NOMO-1 treated with DMSO at 0.1 percent for 48 hours (cell line): Measurements from ENCODE around the gene RNF169.
"Not testable (repeated sequence)": the region's sequence is repeated elsewhere in the genome, so short reads cannot be mapped to it uniquely, and the experiment has no call there.

Source experiments
- DNase-seq: peaks from one replicate; lab custom pipeline; 2025; ENCODE audit not compliant: unreplicated experiment; lab: John Stamatoyannopoulos, UW

RNF169 gene

GRCh38 chr11:74766905-74767304 is 18.3 kb downstream of the RNF169 start:
- DNase-seq = no peak

GRCh38 chr11:74768172-74768651 is 19.6 kb downstream of the RNF169 start:
- not testable (repeated sequence) for DNase-seq

- no peak for DNase-seq
Measured at GRCh38 chr11:74769055-74769707, 20.5 kb downstream of the RNF169 start.

GRCh38 chr11:74770456-74770855 is 21.8 kb downstream of the RNF169 start:
- no peak for DNase-seq

GRCh38 chr11:74771139-74771538 is 22.5 kb downstream of the RNF169 start:
- DNase-seq = no peak

GRCh38 chr11:74773476-74773875 is 24.8 kb downstream of the RNF169 start:
- DNase-seq = no peak

- DNase-seq = no peak
Measured at GRCh38 chr11:74775762-74776161, 27.1 kb downstream of the RNF169 start.

GRCh38 chr11:74776546-74776945 is 27.9 kb downstream of the RNF169 start:
- no peak for DNase-seq

- DNase-seq = no peak
Measured at GRCh38 chr11:74777038-74777437, 28.4 kb downstream of the RNF169 start.

- DNase-seq = no peak
Measured at GRCh38 chr11:74777877-74778276, 29.2 kb downstream of the RNF169 start.

GRCh38 chr11:74778581-74778980 is 29.9 kb downstream of the RNF169 start:
- DNase-seq = no peak

GRCh38 chr11:74780248-74781005 is 31.8 kb downstream of the RNF169 start:
- no peak for DNase-seq

- DNase-seq = peak; percentile 95
Measured at GRCh38 chr11:74783241-74783871, 34.7 kb downstream of the RNF169 start.

- DNase-seq = no peak
Measured at GRCh38 chr11:74784234-74784633, 35.6 kb downstream of the RNF169 start.

GRCh38 chr11:74784726-74785125 is 36.1 kb downstream of the RNF169 start:
- DNase-seq = no peak

GRCh38 chr11:74786574-74786973 is 37.9 kb downstream of the RNF169 start:
- no peak for DNase-seq

GRCh38 chr11:74791333-74792100 is 42.9 kb downstream of the RNF169 start:
- DNase-seq = no peak

GRCh38 chr11:74806267-74806666 is 57.6 kb downstream of the RNF169 start:
- DNase-seq = no peak

- DNase-seq = no peak
Measured at GRCh38 chr11:74809801-74810200, 61.2 kb downstream of the RNF169 start.

- no peak for DNase-seq
Measured at GRCh38 chr11:74815966-74816365, 67.3 kb downstream of the RNF169 start.

- no peak for DNase-seq
Measured at GRCh38 chr11:74816664-74817063, 68.0 kb downstream of the RNF169 start.
